Fibroblast of skin of right quadriceps (primary cell): ENCODE data around the gene PFKFB4.
A peak's percentile ranks its signal among the peaks of the same experiment; 100 is the strongest.

Source experiments
- DNase-seq: peaks from one replicate; pipeline ENCODE4 v3.0.0-alpha.2; 2013

PFKFB4 gene

DNA sequence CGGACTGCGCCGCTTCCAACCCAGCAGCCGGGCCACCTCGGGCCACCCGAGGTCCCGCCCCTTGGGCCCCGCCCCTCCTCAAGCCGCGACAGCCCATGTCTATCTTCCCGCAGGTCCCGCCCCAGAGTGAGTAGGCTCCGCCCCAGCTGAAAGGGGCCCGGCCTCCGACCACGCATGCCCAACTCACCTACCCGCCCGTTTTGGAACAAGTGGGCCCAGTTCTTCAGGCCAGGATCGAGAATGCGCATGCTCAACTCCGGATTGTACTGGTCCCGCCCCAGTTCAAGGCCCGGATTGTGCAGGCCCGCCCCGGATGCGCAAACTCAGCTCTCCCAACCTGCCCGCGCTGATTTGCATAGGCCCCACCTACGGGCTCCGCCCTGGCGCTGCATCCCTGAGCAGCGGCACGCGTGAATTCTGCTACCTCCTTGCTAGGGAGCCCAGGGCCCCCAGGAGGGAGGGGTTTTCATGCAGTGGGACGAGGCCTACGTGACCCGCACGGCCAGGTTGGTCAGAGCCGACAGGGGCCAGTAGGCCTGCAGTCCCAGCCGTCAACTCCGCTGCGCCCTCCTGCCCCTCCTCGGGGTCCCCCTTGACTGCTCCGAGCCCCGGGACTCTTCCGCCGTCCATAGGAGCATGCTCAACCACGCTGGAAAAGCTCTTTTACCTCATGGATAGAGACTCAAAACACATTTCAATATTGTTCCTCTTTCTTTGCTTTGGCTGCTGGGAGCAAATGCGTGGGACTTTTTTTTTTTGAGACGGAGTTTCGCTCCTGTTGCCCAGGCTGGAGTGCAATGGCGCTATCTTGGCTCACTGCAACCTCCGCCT lies at the start of gene PFKFB4:
PFKFB4 (minus strand) TSS at position 8 of the 831 bp plus-strand sequence. CDS start 26 bp downstream, outside the sequence.
- peak; percentile 99 for DNase-seq

DNA sequence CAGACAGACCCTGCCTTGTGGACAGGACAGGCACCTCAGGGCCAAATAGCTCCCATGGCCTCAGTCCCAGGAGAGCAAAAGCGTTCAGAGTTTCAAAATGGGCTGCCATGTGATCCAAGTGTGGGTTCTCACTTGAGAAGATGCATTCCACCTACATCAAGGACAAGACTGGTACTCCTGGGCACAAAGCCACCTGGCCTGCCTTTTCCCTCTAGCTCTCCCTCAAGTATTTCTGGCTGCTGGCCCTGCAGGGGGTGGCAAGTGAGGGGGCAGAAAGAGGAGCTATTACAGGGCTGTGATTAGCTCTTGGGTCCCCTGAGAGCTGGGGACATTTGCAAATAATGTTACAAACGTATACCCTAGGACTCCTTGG lies 45.0 kb upstream of the PFKFB4 start:
- no peak for DNase-seq

DNA sequence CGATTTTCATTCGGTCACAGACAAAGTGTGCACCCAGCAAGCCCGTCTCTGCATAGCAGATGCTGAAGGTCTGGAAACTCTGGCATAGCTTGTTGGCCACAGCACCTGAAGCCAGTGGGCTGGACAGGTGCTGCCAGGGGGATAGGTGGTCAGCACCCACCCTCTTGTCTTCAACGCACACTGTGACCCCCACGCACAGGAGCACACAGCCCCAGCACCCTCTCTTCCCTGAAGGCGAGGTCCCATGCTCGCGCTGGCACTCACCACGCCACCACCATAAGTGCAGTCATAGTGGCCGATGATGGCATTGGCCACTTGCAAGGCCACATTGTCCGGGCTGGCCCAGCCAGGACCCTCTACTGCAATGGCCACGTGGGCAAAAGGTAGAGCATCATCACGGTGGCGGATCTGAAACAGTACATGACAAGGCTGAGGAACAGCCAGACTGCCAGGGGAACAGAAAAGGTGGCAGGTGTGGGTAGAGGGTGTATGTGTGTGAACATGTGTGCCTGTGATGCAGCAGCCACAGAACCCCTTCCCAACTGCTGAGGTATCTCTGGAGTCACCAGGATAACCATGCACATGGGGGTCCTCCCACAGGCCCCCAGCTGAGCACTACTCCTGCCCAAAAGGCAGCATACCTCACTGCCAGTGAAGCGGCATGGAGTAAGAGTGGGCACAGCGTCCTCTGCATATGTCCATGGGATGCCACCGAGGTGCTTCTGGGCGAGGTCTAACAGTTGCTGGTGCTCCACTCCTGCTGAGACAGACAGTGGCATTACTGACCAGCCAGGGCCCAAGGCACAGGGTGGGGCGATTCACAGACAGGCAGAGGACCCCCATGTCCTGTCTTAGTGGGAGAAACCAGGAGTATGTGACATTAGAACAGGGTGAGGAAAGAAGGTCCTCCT lies 44.4 kb upstream of the PFKFB4 start:
- DNase-seq = no peak

DNA sequence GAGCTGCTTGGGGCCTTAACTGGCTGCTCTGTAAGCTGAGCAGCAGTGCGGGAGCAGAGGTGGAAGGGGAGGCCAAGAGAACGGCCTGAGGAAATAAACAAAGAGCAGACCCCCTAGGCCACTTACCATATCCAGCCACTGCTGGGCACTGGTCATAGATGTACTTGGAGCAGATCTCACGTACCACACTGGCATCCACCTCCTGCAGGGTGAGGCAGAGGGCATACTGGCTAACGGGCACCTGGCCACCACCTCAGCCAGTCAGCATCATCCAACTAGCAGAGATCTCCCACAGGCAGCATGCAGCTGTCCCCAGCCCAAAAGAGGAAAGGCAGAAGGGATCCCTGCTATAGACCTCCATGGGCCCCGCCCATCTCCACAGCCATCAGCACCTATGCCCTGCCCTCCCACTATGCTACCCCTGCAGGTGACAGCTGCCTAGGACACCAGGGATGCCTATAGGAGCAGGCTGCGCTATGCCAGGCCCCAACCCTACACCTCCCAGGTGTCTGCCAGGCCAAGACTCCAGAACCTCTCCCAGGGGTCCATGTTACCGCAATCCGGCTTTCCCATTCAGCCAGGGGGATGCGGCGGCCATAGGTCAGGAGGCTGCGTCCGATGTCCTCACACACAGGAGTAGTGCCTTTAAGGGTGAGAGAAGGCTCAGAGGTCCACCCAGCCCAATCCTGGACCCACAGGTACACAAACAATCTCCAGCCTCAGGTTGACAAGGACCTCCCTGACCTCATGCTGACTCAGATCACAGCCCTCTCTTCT lies 43.1 kb upstream of the PFKFB4 start:
- DNase-seq = no peak

DNA sequence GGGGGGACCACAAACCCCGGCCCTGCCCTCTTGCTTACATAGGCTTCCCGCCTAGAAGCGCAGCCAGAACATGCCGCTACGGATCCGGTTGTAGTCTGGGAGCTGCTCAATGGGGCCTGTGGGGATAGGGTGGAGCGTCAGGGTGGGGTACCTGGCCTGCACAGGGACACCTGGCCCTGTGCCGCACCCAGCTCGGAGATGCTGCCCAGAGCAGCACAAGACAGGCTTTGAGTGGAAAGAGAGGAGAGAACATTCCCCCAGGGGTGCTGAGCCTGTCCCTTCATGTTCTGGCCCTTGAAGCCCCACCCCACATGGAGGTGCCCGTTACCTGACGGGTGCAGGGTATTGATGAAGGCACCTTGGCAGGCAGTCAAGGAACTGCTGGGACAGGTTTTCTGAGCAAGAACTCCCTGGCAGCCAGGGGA lies 42.5 kb upstream of the PFKFB4 start:
- no peak for DNase-seq

DNA sequence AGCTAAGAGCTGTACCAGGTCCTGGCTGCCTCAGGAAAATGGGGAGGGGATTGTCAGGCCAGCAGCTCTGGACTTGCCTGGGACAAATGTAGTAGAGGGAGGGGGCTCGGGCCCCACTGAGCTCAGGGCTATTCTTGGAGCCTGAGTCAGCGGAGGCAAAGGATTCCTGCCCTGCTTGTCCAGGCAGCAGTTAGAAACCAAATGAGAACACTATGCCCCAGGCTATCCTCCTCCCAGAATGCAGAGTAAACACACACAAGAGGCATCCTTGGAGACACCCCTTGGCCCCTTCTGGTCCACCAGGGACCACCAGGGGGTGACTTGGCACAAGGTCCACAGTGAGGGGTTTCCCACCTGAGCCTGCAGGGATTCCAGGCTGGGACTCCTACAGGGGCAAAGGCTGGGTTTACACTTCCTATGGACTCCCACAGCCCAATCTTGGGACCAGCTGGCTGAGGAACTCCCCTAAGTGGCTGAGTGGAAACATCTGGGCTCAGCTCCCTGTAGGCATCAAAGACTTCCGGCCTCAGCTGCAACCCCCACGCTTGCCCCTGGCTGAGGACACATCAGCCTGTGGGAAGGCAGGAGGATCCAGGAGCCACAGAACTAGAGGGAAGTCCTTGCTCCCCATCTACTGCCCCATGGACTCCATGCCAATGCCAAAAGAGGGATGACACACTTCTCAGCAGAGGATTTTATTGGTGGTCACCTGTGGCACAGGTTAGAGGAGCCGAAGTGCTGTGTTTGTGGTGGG lies 41.9 kb upstream of the PFKFB4 start:
- peak; percentile 90 for DNase-seq

DNA sequence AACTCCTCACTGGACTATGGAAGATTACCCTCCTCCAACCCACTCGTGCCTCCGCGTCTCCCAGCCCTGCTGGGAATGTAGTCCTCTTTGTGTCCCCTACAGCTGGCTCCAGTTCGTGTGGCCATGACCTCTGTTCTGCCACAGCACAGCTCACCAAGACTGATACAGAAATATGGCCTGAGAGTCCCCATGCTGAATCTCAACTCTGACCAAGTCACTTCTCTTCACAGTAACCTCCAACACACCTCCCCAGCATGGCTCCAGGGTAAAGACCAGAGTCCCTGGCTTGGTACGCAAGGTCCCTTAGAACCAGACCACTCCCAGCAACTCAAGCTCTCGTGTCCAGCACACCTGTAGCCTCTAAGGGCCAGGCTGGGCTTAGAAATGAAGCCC lies 40.8 kb upstream of the PFKFB4 start:
- DNase-seq = no peak

DNA sequence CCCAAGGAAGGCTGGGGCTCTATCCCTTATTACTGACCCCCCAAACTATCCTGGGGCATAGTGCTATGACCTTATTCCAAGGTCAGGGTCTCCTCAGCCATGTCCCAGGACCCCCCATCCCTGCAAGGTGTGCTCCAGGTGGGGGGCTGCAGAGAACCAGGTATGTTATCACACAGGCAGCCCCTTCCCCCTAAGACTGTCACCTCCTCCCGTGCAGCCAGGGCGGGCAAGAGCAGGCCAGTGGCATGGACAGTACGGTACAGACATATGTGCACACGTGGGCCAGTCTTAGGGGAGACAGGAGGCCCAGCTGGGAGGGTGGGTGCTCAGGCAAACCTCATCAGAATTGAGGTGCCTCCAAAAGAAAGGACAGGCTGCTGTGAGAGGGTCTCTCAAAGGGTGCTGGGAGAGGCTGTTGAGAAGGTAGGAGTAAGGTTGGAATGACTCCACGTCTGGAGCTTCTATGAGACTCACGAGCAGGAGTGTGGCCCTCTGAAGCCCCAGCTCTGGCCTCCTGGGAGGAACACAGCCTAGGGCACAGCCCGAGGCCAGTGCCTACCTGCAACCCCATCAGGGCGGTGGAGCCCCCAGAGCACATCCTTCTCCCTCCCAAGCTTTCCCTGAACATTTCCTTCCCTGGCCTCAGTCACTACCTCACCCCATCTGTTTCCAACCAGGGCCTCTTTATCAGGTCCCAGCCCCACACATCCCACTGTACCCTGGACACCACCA lies 40.2 kb upstream of the PFKFB4 start:
- DNase-seq = no peak

DNA sequence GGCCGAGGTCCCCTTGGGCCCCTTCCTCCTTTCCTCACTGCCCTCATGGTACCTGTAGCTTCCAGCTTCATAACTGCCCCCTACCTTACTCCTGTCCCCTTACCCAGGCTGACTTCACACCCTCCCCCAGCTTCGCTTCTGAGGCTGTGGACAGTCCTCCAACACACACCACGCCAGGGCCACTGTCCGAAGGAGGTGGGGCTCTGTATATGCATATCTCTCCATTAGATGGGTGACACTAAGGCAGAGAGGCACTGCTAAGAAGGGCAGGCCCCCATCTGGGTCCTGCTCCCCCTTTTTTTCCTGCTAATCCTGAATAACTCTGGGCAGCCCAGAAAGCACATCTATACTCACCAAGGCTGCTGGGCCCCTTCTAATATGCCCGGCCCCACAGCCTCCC lies 39.6 kb upstream of the PFKFB4 start:
- no peak for DNase-seq

DNA sequence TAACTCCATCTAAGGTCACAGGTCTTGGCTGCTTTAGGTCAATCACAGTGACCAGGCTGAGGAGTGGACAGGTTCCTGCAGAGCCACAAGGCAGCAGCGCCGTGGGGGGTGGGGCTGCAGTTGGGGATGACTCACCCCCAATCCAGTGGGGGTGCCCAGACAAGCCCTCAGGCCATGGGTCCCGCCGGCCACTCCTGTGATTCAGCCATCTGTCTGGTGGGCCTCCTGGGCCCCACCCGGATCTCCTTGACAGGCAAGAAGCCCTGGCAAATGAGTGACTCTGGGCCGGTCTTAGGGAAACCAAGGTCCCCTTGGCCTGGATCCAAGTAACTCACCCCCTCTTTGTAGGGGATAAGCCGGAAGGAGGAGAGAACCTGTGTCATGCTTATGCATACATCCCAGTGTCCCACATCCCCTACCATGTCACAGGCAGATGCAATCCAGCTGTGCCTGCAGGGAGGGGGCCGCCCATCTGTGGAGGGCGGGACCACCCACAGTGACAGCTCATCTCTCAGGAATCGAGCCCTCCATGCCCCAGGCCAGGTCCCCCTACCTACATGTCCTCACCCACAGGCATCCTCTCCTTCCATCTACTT lies 39.0 kb upstream of the PFKFB4 start:
- peak; percentile 83 for DNase-seq

DNA sequence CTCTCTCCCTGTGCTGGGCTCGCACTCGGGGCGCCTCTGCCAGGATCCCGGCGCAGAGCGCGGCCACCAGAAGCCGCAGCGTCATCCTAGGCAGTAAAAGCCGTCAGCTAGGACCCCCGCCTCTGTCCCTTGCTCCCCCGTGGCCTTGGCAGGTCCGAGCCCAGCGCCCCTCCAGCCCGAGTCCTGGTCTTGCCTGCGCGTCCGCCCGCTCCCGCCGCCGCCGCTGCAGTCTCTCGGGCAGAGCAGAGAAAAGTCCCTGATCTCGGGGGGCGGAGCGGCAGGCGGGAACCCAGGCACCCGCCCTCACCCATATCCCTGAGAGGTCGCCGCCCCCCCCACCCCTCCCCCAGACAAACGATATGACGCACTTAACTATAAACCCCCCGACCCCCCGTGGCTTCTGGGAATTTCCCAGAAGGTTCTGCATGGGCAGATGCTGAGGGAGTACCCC lies 38.5 kb upstream of the PFKFB4 start, which contains the start of gene COL7A1:
COL7A1 (minus strand) TSS at position 255 of the 451 bp plus-strand sequence; CDS start at position 85, 170 bp downstream.
- no peak for DNase-seq

DNA sequence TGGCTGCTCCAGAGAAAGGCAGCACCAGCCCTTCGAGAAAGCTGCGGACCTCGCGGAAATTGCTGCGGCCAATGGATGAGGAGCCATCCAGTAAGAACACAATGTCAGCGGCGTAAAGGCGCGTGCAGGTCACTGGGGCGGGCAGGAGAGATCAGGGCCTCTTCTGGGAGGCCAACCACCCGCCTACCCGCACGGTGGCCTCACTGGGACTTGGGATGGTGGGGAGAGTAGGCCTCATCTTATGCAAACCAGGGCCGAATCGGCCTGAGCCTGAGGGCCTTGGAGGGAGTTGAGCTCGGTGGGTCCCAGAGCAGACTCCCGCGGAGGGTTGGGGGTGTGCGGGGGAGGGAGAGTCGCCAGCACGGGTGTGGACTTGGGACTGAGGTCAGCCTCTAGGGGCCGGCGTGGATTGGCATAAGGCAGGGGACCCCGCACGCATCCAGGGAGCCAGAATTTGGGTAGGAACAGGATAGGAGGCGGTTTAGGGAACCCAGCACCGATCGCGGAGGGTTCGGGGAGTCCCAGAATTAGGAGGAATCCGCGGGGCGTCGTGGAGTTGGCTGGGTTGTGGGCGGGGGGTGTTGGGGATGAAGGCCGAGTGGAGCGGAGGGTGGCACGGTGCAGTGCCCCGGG lies 37.9 kb upstream of the PFKFB4 start:
- DNase-seq = no peak

DNA sequence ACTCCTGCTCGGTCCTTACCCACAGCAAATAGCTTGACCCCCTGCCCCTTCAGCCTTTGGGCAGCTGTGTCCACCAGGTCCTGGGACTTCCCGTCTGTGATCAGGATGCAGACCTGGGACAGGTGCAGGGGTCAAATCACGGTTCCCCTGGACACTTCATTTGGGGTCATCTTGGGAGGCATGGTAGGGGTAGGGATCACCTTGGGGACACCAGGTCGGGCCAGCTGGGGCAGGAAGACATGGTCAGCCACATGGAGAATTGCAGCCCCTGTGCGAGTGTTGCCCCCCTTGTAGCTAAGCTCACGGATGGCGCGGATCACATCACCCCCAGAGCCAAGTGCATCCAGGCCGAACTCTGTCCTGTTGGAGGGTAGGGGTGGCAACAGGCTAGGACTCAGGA lies 36.7 kb upstream of the PFKFB4 start:
- DNase-seq = no peak

DNA sequence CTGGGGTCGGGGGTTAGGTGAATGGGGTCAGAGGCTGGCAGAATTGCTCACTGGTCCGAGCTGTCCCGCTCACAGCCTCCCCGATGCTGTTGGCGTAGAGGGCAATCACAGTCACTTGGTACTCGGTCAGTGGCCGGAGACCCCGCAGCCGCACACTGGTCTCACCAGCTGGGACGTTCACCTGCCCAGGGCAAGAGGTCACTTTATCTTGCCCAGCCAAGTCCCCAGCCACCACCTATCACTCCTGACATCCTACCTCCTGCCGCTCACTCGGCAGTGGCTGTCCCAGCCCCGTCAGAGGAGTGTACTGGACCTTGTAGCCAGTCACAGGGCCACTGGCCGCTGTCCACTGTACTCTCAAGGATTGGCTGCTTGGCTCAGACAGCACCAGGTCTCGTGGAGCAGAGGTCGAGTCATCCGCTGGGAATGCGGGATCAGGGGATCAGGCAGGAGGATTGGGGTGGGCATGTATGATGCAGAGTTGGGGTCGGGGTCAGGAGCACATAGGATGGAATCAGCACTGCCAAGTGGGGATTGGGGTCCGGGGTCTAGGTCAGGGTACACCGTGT lies 36.0 kb upstream of the PFKFB4 start:
- DNase-seq = no peak

DNA sequence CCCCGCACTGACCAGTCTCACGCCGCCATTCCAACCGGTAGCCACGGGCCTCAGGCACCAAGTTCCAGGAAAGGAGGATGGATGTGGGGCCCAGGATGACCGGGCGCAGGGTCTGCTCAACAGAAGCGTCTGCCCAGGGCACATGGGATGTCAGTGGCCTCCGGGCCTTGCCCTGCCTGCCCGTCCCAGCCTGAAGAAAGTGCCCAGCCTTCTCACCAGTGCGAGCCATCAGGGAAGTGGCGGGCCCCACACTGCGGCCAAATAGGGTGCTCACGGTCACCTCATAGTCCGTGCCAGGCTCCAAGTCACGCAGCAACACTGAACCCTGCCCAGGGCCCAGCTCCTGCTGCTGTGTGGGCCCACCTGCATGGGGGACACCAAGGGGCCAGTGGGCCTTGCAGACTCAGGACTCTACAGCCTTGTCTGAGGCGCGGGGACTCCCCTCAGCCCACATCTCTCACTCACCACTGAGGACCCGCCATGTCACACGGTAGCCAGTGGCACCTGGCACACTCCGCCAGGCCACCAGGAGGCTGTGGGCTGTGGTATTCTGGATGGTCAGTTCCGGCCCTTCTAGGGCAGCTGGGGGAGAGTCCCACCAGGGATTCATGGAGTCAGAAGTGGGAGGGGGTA lies 35.4 kb upstream of the PFKFB4 start:
- DNase-seq = no peak

DNA sequence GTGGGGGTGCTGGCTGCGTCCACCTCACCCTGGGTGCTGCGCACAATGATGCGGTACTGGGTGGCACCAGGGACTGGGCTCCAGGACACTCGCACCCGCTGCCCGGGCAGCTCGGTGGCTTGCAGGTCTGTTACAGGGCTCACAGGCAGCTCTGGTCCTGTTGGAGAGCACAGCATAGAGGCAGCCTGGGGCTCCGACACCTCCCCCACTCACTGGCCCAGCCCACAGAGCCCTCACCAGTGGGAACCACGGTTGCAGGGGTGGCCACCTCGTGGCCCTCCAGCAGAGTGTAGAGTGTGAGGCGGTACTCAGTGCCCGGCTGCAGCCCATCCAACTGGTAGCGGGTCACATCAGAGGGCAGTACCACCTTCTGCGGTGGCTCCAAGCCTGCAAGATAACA lies 34.8 kb upstream of the PFKFB4 start:
- no peak for DNase-seq

DNA sequence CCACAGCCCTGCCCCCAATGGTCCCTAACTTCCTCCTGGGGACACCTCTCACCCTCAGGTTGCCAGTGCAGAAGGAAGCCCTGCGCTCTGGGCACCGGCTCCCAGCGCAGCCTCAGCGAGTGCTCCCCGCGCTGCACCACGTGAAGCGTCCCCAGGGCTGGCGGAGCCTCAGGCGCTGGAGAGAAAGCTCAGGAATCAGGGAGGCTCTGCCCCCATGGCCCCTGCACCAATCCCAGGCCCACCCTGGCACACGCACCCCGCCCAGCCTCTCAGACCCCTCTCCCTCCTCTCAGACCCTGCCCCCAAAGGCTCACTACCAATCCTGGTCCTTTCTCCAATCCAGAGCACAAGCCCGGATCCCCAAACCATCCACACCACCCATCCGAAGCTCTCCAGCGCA lies 31.6 kb upstream of the PFKFB4 start:
- no peak for DNase-seq

DNA sequence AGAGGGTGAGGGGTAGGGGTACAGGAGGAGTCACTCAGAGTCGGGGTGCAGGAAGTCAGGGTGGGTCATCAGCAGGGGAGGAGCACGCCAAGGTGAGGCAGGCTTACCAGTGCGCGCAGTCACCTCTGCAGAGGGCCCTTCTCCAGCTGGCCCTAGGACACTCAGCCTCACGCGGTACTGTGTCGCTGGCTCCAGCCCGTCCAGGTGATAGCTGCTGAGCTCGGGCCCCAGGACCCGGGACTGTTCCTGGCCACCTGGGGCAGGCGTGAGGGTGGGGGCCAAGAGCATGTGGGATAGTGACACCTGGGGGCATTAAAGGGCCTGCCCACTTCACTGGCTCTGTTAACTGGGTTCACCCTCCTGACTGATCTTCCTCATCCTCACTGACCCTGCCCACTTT lies 31.1 kb upstream of the PFKFB4 start:
- DNase-seq = no peak

DNA sequence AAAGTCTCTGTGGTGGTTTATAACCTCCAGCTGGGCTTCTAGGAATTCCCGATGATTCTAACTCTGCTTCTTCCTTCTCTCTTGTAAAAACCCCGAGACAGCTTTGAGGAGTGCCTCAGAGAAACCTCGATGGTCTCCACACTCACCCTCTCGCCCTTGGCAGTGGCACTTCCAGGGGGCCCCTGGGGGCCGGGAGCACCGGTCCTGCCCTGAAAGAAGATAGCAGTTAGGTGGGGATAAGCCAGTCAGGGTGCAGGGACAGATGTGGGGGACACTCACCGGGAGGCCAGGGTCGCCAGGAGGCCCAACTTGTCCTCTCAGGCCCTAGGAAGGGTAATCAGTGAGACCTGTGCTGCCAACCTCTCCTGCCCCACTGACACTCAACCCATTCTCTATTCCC lies 28.8 kb upstream of the PFKFB4 start:
- no peak for DNase-seq

DNA sequence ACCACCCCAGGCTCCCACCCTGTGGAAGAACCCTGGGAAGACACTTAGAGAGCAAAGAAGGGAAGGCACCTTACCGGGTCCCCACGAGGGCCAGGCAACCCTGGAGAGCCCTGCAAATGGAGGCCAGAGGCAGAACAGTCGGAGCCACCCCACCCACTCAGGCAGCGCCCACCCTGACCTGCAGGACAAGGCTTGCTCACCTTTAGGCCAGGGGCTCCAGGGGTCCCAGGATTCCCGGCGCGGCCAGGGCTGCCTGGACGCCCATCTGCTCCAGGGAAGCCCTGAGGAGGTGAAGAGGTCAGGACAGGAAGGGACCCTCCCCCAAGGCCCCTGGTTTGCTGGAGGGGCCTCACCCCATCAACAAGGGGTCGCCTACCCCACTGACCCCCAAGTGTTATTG lies 28.2 kb upstream of the PFKFB4 start:
- no peak for DNase-seq
